ENCODE results near the gene C16orf78.

DNA sequence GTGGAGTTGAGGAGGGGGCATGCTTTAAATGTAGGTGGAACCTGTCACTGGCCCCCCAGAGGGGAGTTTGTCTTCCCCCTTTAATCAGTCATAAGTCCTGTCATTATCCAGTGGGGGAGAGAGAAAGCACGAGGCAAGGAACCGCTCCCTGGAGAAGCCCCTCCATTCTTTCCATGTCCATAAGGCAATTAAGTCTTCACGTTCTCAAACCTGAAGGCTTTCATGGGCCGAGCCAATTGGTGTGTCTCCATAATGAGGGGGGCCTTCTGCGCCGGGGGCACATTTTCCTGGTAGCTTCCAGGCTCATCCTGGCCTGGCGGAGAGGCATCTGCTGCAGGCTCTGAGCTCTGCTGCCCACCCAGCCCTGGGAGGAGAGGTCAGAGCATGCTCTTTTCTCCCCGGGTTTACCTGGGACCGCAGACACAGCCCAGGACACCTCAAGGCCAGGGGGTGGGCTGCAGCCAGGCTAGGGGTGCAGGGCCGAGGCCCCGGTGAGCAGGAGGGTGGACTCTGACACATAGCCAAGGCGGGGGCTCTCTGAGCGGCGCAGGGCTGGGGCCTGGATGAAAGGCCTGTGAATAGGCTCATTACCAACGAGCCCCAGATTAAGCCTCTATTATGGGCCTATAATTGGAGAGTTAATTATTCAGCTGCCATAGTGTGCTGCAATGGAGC lies 42.5 kb downstream of the C16orf78 start:
- no peak for TF ChIP-seq CTCF (IDR thresholded peaks at IDR 0.05)
- no peak for TF ChIP-seq POLR2A (IDR thresholded peaks at IDR 0.05)
